ES-I3 (cell line): Measurements from ENCODE around the gene GTF3C6.
A peak's percentile ranks its signal among the peaks of the same experiment; 100 is the strongest.
"Not testable (repeated sequence)": the region's sequence is repeated elsewhere in the genome, so short reads cannot be mapped to it uniquely, and the experiment has no call there.

Source experiments
- H3K36me3 ChIP-seq: 2 replicates; pipeline ENCODE4 v1.6.1; 2013; ENCODE audit warnings: mild to moderate bottlenecking, low read length, control low read depth, moderate library complexity; ENCODE audit not compliant: insufficient read depth
- H3K4me1 ChIP-seq: 2 replicates; pipeline ENCODE4 v1.6.1; 2013; ENCODE audit warnings: mild to moderate bottlenecking, control low read depth, low read length; ENCODE audit not compliant: insufficient read depth
- H3K9ac ChIP-seq: 2 replicates; pipeline ENCODE4 v1.6.1; 2013; ENCODE audit warnings: low read depth, mild to moderate bottlenecking, low read length, moderate library complexity
- H3K9me3 ChIP-seq: 2 replicates; pipeline ENCODE4 v1.6.1; 2013; ENCODE audit warnings: mild to moderate bottlenecking, low read length, moderate library complexity; ENCODE audit not compliant: control insufficient read depth, insufficient read depth

Gene GTF3C6

GRCh38 chr6:110953633-110954303, 4.7 kb upstream of the GTF3C6 start:
- H3K4me1 ChIP-seq, result 0 out of 2 replicates have a peak, but pooled peaks cover 7% of the 10 kb centered on the region
- H3K36me3 ChIP-seq, result no peaks in the 10 kb centered on the region

GRCh38 chr6:110960014-110960390, 1.5 kb downstream of the GTF3C6 start:
- peaks cover 8% of the 10 kb centered on the region; the same call in 1 of the 2 replicates for H3K36me3 ChIP-seq
- no peaks in the 10 kb centered on the region for H3K9me3 ChIP-seq
- no peaks in the 10 kb centered on the region for H3K4me1 ChIP-seq
- no peak overlapping the region for H3K9ac ChIP-seq

More at GRCh38 chr6:110953633-110954303, 4.7 kb upstream of the GTF3C6 start:
- no peak overlapping the region for H3K9ac ChIP-seq
- no peaks in the 10 kb centered on the region for H3K9me3 ChIP-seq

- not testable (repeated sequence) for H3K4me1 ChIP-seq, H3K9me3 ChIP-seq, H3K36me3 ChIP-seq, H3K9ac ChIP-seq
Observed at GRCh38 chr6:110962636-110963035, 4.1 kb downstream of the GTF3C6 start.

- Histone ChIP-seq H3K36me3 (peaks cover 2% of the 10 kb centered on the region; the same call in 1 of the 2 replicates), H3K9me3 (no peaks in the 10 kb centered on the region), H3K9ac (no peak overlapping the region), H3K4me1 (no peaks in the 10 kb centered on the region)
Observed at GRCh38 chr6:110965629-110966229, 7.2 kb downstream of the GTF3C6 start.

- not testable (repeated sequence) for H3K9ac ChIP-seq, H3K9me3 ChIP-seq, H3K4me1 ChIP-seq, H3K36me3 ChIP-seq
Observed at GRCh38 chr6:110968661-110969060, 10.2 kb downstream of the GTF3C6 start.

GRCh38 chr6:110971468-110971867, 13.0 kb downstream of the GTF3C6 start:
- Histone ChIP-seq H3K4me1 (no peaks in the 10 kb centered on the region), H3K9me3 (no peaks in the 10 kb centered on the region), H3K9ac (no peak overlapping the region), H3K36me3 (no peaks in the 10 kb centered on the region)

- Histone ChIP-seq H3K4me1 (no peaks in the 10 kb centered on the region), H3K9me3 (no peaks in the 10 kb centered on the region), H3K36me3 (no peaks in the 10 kb centered on the region), H3K9ac (no peak overlapping the region)
Observed at GRCh38 chr6:110976575-110976974, 18.1 kb downstream of the GTF3C6 start.

GRCh38 chr6:110979565-110980101, 21.1 kb downstream of the GTF3C6 start:
- Histone ChIP-seq H3K4me1 (no peaks in the 10 kb centered on the region), H3K9ac (no peak overlapping the region), H3K9me3 (no peaks in the 10 kb centered on the region), H3K36me3 (no peaks in the 10 kb centered on the region)

- no peaks in the 10 kb centered on the region for H3K9me3 ChIP-seq
- H3K4me1 ChIP-seq, result no peaks in the 10 kb centered on the region
- no peak overlapping the region for H3K9ac ChIP-seq
- no peaks in the 10 kb centered on the region; the same call in 1 of the 2 replicates for H3K36me3 ChIP-seq
Observed at GRCh38 chr6:110980227-110980626, 21.7 kb downstream of the GTF3C6 start.

GRCh38 chr6:110980648-110981047, 22.1 kb downstream of the GTF3C6 start:
- peak overlapping the region; percentile 89; the same call in 1 of the 2 replicates for H3K9ac ChIP-seq
- no peaks in the 10 kb centered on the region for H3K9me3 ChIP-seq

GRCh38 chr6:110981202-110981600, 22.7 kb downstream of the GTF3C6 start:
- Histone ChIP-seq H3K9ac (peak overlapping the region; percentile 89), H3K36me3 (peaks cover 7% of the 10 kb centered on the region; the same call in 1 of the 2 replicates), H3K4me1 (no peaks in the 10 kb centered on the region), H3K9me3 (no peaks in the 10 kb centered on the region)

More at GRCh38 chr6:110980648-110981047, 22.1 kb downstream of the GTF3C6 start:
- Histone ChIP-seq H3K36me3 (peaks cover 3% of the 10 kb centered on the region; the same call in 1 of the 2 replicates), H3K4me1 (no peaks in the 10 kb centered on the region)

GRCh38 chr6:110990840-110991576, 32.5 kb downstream of the GTF3C6 start:
- Histone ChIP-seq H3K36me3 (peaks cover 11% of the 10 kb centered on the region), H3K9me3 (no peaks in the 10 kb centered on the region), H3K4me1 (no peaks in the 10 kb centered on the region), H3K9ac (no peak overlapping the region)

- peaks cover 27% of the 10 kb centered on the region for H3K36me3 ChIP-seq
- H3K4me1 ChIP-seq, result no peaks in the 10 kb centered on the region
- no peak overlapping the region for H3K9ac ChIP-seq
- no peaks in the 10 kb centered on the region for H3K9me3 ChIP-seq
Observed at GRCh38 chr6:110996691-110997090, 38.2 kb downstream of the GTF3C6 start.

GRCh38 chr6:110999634-111000270, 41.2 kb downstream of the GTF3C6 start:
- H3K9me3 ChIP-seq, result no peaks in the 10 kb centered on the region
- peaks cover 30% of the 10 kb centered on the region for H3K36me3 ChIP-seq
- no peaks in the 10 kb centered on the region for H3K4me1 ChIP-seq
- no peak overlapping the region for H3K9ac ChIP-seq
